AG04449 (cell line): ENCODE data around the gene RASSF10.

ENCODE experiments used
- CTCF ChIA-PET: fragments of 350-600 bp; formaldehyde crosslinking; extraction: SDS; loops from one replicate; lab custom pipeline; 2021; ENCODE audit warnings: antibody characterized with exemption; lab: Yijun Ruan, JAX
- POLR2A ChIA-PET: fragments of 400-600, 350-600 bp; formaldehyde crosslinking; extraction: SDS; loops from one replicate; lab custom pipeline; 2020; ENCODE audit warnings: antibody characterized with exemption, inconsistent platforms; lab: Yijun Ruan, JAX
- DNase-seq: peaks from one replicate; pipeline ENCODE4 v3.0.0-alpha.2; 2010; ENCODE audit warnings: low read depth, low spot score
- H3K4me3 ChIP-seq: 2 replicates; pipeline ENCODE4 v1.5.1; 2011; ENCODE audit warnings: low read depth, mild to moderate bottlenecking, control low read depth, low read length
- TF ChIP-seq, protein P1 (sequence below): IDR thresholded peaks from one replicate; pipeline ENCODE4 v1.5.1; 2011; ENCODE audit warnings: mild to moderate bottlenecking, moderate library complexity, low read length, control low read depth, inconsistent platforms; ENCODE audit not compliant: insufficient read depth; ENCODE audit errors: missing control alignments

The RASSF10 gene

DNA sequence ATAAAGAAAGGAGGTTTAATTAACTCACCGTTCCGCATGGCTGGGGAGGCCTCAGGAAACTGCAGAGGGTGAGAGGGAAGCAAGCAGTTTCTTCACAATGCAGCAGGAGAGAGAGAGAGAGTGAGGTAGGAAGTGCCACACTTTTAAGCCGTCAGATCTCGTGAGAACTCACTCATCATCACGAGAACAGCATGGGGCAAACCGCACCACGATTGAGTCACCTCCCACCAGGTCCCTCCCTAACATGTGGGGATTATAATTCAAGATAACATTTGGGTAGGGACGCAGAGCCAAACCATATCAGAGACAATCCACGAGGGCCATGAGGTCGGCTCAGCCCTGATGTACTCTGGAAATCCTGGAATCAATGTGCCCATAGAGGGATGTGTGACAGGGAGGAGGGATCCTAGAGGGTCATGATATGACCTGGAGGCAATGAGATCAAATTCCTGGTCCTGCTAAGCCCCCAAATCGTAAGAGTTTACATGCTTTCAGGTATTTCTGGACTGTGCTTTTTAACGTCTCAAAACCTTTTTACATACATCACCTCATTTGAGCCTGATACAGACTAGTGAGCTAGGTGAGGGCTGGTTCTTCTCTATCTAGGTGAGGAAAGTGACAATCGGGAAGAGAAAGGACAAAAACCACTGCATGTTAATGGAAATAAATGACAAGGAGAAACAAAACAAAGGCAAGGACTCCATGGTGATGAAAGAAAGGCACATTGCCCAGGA lies 19.5 kb upstream of the RASSF10 start:
- DNase-seq = no peak
- CTCF ChIA-PET = no interaction called here
- no peak overlapping the region for H3K4me3 ChIP-seq
- POLR2A ChIA-PET = no interaction called here
- TF ChIP-seq, protein P1, sequence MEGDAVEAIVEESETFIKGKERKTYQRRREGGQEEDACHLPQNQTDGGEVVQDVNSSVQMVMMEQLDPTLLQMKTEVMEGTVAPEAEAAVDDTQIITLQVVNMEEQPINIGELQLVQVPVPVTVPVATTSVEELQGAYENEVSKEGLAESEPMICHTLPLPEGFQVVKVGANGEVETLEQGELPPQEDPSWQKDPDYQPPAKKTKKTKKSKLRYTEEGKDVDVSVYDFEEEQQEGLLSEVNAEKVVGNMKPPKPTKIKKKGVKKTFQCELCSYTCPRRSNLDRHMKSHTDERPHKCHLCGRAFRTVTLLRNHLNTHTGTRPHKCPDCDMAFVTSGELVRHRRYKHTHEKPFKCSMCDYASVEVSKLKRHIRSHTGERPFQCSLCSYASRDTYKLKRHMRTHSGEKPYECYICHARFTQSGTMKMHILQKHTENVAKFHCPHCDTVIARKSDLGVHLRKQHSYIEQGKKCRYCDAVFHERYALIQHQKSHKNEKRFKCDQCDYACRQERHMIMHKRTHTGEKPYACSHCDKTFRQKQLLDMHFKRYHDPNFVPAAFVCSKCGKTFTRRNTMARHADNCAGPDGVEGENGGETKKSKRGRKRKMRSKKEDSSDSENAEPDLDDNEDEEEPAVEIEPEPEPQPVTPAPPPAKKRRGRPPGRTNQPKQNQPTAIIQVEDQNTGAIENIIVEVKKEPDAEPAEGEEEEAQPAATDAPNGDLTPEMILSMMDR = no peak

DNA sequence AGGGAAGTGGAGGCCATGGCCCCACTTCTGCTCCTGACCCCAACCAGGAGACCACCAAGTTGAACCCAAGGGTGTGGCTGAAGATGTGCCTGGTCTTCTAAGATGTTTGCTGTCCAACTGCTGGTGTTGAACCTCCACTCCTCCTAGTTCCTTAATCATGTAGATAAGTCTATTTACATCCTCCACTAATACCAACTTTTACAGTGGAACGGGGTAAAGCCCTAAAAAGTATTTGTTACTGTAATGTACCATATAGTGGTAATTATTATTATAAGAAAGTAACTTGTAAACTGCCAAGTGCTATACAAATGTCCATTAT lies 19.0 kb upstream of the RASSF10 start:
- POLR2A ChIA-PET = no interaction called here
- no peak for DNase-seq
- no peak overlapping the region for H3K4me3 ChIP-seq
- CTCF ChIA-PET = no interaction called here
- TF ChIP-seq, protein P1 = no peak

DNA sequence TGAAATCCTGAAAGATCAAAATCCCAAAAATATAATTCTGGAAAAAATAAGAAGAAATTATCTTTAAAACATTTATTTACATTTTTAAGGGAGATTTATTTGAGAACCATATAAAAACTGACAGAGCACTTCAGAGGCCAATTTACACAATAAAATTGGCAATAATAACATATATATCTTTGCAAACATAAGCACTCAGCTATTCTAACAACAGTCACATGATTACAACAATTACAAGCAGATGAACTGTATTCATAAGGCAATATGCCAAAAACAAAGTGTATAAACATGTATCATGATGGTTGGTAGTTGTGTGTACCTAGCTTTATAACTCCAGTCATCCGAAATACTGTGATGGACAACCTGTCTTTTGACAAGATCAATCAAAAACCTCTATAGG lies 17.7 kb upstream of the RASSF10 start:
- TF ChIP-seq, protein P1 = no peak
- no peak overlapping the region for H3K4me3 ChIP-seq
- DNase-seq = no peak
- ChIA-PET POLR2A (no interaction called here), CTCF (no interaction called here)

DNA sequence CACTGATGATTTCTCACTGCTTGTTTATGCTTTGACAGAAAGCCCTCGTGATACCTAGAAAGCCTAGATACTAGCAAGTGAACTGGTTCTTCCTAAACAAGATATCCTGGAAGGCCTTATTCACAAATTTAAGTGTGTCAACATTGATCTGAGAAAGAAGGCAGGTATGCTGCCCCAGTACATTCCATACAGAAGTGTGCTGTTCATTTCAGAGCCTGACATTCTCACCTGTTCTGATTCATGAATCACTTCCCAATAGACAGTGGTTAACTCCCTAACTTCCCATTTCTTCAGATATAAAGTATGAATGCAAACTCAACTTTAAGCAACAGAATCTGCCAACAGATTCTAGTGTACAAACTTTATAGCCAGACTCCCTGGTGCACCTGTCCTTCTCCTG lies 15.5 kb upstream of the RASSF10 start:
- ChIA-PET CTCF (interaction anchor here (1.5 kb wide), 1 partner anchor 30 kb away, joined by 4 read pairs; no protein-coding TSS in a partner anchor), POLR2A (no interaction called here)
- TF ChIP-seq, protein P1 = no peak
- no peak for DNase-seq
- no peak overlapping the region for H3K4me3 ChIP-seq

DNA sequence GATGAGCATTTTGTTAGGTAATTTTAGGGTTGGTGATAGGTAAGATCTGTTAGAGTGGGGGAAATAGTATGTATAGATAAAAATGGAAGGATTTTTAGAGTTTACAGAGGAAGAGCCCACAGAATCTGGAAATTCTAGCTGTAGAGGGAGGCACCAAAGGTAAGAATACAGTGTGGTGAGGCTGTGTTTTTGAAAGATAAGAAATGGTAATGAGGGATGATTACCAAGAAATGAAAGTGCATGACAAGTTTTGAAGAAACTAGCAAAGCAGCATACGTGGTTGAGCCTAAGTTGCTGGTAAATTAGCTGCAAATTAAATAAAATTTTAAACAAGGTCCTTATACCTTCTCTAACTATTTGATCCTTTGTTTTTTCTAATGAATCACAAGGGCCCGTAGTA lies 14.6 kb upstream of the RASSF10 start:
- POLR2A ChIA-PET = no interaction called here
- CTCF ChIA-PET = no interaction called here
- no peak overlapping the region for H3K4me3 ChIP-seq
- DNase-seq = no peak
- TF ChIP-seq, protein P1 = no peak

GRCh38 chr11:12995188-12995587 lies 13.9 kb upstream of the RASSF10 start:
- ChIA-PET CTCF (no interaction called here), POLR2A (no interaction called here)
- no peak for DNase-seq
- TF ChIP-seq, protein P1 = no peak
- no peak overlapping the region for H3K4me3 ChIP-seq
